GM19238 (cell line): Measurements from ENCODE around the gene CLP1.
"Not testable (repeated sequence)": the region's sequence is repeated elsewhere in the genome, so short reads cannot be mapped to it uniquely, and the experiment has no call there.

Experiments used
- DNase-seq: peaks from one replicate; pipeline ENCODE4 v3.0.0; 2011; ENCODE audit warnings: low spot score; ENCODE audit not compliant: insufficient read length

CLP1 gene

GRCh38 chr11:57640068-57640800 is 17.3 kb upstream of the CLP1 start:
- no peak for DNase-seq

GRCh38 chr11:57641011-57641807 is 16.4 kb upstream of the CLP1 start:
- no peak for DNase-seq

GRCh38 chr11:57643802-57644201 is 13.8 kb upstream of the CLP1 start:
- no peak for DNase-seq

- peak; percentile 69 for DNase-seq
These were observed 12.5 kb upstream of the CLP1 start for GRCh38 chr11:57644748-57645688.

- no peak for DNase-seq
These were observed 11.9 kb upstream of the CLP1 start for GRCh38 chr11:57645689-57646085.

GRCh38 chr11:57646194-57646798 is 11.3 kb upstream of the CLP1 start:
- DNase-seq, result no peak

GRCh38 chr11:57646799-57647303 is 10.7 kb upstream of the CLP1 start:
- DNase-seq, result no peak

- DNase-seq, result no peak
These were observed 10.2 kb upstream of the CLP1 start for GRCh38 chr11:57647372-57647771.

GRCh38 chr11:57647960-57648800 is 9.4 kb upstream of the CLP1 start:
- DNase-seq, result no peak

GRCh38 chr11:57648801-57649735 is 8.5 kb upstream of the CLP1 start:
- DNase-seq, result no peak

GRCh38 chr11:57649826-57650738 is 7.5 kb upstream of the CLP1 start, which contains the start of gene YPEL4:
Gene YPEL4 (minus strand): TSS chr11:57649912. CDS start chr11:57647107, 2,805 bp downstream.
- no peak for DNase-seq

GRCh38 chr11:57650739-57651090 is 6.8 kb upstream of the CLP1 start:
- DNase-seq, result no peak

GRCh38 chr11:57651408-57651807 is 6.2 kb upstream of the CLP1 start:
- no peak for DNase-seq

GRCh38 chr11:57652230-57652629 is 5.3 kb upstream of the CLP1 start:
- not testable (repeated sequence) for DNase-seq

- no peak for DNase-seq
These were observed 4.9 kb upstream of the CLP1 start for GRCh38 chr11:57652662-57653061.

- no peak for DNase-seq
These were observed 4.4 kb upstream of the CLP1 start for GRCh38 chr11:57653163-57653562.

GRCh38 chr11:57656885-57657193 is 723 bp upstream of the CLP1 start:
- no peak for DNase-seq

- DNase-seq, result no peak
These were observed 430 bp downstream of the CLP1 start for GRCh38 chr11:57658023-57658361.
